Measurements from ENCODE around the gene FEZF1.

GRCh38 chr7:122258971-122259370, 45.6 kb downstream of the FEZF1 start:
- no peak for TF ChIP-seq POLR2A (IDR thresholded peaks at IDR 0.05; ENCODE audit: low read depth, low read length)
- TF ChIP-seq CTCF (conservative IDR thresholded peaks at IDR 0.05; ENCODE audit: low read depth, low read length) = no peak
- no peak for TF ChIP-seq MAFK (IDR thresholded peaks at IDR 0.05; ENCODE audit: low read depth, low read length)
- no peak for TF ChIP-seq RAD21 (IDR thresholded peaks at IDR 0.05; ENCODE audit: low read length)
- no peak for TF ChIP-seq SMC3 (IDR thresholded peaks at IDR 0.05; ENCODE audit: low read depth, low read length)
- TF ChIP-seq RFX5 (IDR thresholded peaks at IDR 0.05; ENCODE audit: low read depth, low read length) = no peak
- TF ChIP-seq CEBPB (IDR thresholded peaks at IDR 0.05; ENCODE audit: low read depth, low read length) = no peak
- no peak for TF ChIP-seq MAZ (IDR thresholded peaks at IDR 0.05; ENCODE audit: borderline replicate concordance, low read depth, low read length)
- no peak for TF ChIP-seq USF2 (IDR thresholded peaks at IDR 0.05; ENCODE audit: low read depth, low read length)
- TF ChIP-seq FOS (IDR thresholded peaks at IDR 0.05; ENCODE audit: low read depth, low read length) = no peak
- TF ChIP-seq ELK1 (IDR thresholded peaks at IDR 0.05; ENCODE audit: borderline replicate concordance, low read depth, low read length) = no peak
- no peak for TF ChIP-seq NFE2L2 (IDR thresholded peaks at IDR 0.05; ENCODE audit: low read depth, low read length)
- TF ChIP-seq CHD1 (IDR thresholded peaks at IDR 0.05; ENCODE audit: low read depth, low read length) = no peak

Data from IMR-90 (cell line).